ENCODE results near the gene UTP4.

UTP4 gene

GRCh38 chr16:69179328-69180010, 47.0 kb downstream of the UTP4 start:
- H3K4me1 ChIP-seq (ENCODE audit: insufficient read depth, low read length), result no peaks in the 10 kb centered on the region
- no peaks in the 10 kb centered on the region for H3K79me2 ChIP-seq (ENCODE audit: insufficient read depth, low read length)
- TF ChIP-seq EZH2 (IDR thresholded peaks at IDR 0.05; ENCODE audit: borderline replicate concordance, low read depth, low read length, severe bottlenecking), result no peak
- TF ChIP-seq CTCF (IDR thresholded peaks at IDR 0.05; ENCODE audit: borderline replicate concordance, extremely low read depth, low read length, poor library complexity, severe bottlenecking), result no peak
- H3K4me2 ChIP-seq (ENCODE audit: insufficient read depth, low read length), result no peak overlapping the region
- H4K20me1 ChIP-seq (ENCODE audit: insufficient read depth, low read length), result no peaks in the 10 kb centered on the region
- no peaks in the 10 kb centered on the region for H3K27me3 ChIP-seq (ENCODE audit: insufficient read depth, low read length, poor library complexity)
- DNase-seq, result no peak
- H3K9ac ChIP-seq (ENCODE audit: low read depth, low read length), result no peak overlapping the region
- no peak for ATAC-seq (ENCODE audit: insufficient read depth, low read depth)
- H2AFZ ChIP-seq (ENCODE audit: low read depth, low read length), result no peak overlapping the region
- no peaks in the 10 kb centered on the region for H3K9me3 ChIP-seq (ENCODE audit: insufficient read depth, low read length, severe bottlenecking)
- H3K27ac ChIP-seq (ENCODE audit: low read length), result no peak overlapping the region
- H3K4me3 ChIP-seq (ENCODE audit: low read depth in 1 of 2, low read length in 2 of 2), result no peak overlapping the region
- no peaks in the 10 kb centered on the region for H3K36me3 ChIP-seq (ENCODE audit: insufficient read depth, low read length)

- DNase-seq, result no peak
- Histone ChIP-seq H3K27ac (ENCODE audit: low read length) (no peak overlapping the region), H4K20me1 (ENCODE audit: insufficient read depth, low read length) (no peaks in the 10 kb centered on the region), H3K9me3 (ENCODE audit: insufficient read depth, low read length, severe bottlenecking) (no peaks in the 10 kb centered on the region), H3K4me1 (ENCODE audit: insufficient read depth, low read length) (no peaks in the 10 kb centered on the region), H2AFZ (ENCODE audit: low read depth, low read length) (no peak overlapping the region), H3K79me2 (ENCODE audit: insufficient read depth, low read length) (no peaks in the 10 kb centered on the region), H3K4me3 (ENCODE audit: low read depth in 1 of 2, low read length in 2 of 2) (no peak overlapping the region), H3K36me3 (ENCODE audit: insufficient read depth, low read length) (no peaks in the 10 kb centered on the region), H3K9ac (ENCODE audit: low read depth, low read length) (no peak overlapping the region), H3K27me3 (ENCODE audit: insufficient read depth, low read length, poor library complexity) (no peaks in the 10 kb centered on the region), H3K4me2 (ENCODE audit: insufficient read depth, low read length) (no peak overlapping the region)
- TF ChIP-seq EZH2 (IDR thresholded peaks at IDR 0.05; ENCODE audit: borderline replicate concordance, low read depth, low read length, severe bottlenecking) (no peak), CTCF (IDR thresholded peaks at IDR 0.05; ENCODE audit: borderline replicate concordance, extremely low read depth, low read length, poor library complexity, severe bottlenecking) (no peak)
- ATAC-seq (ENCODE audit: insufficient read depth, low read depth), result no peak
These were observed 47.5 kb downstream of the UTP4 start for GRCh38 chr16:69180011-69180338.

GRCh38 chr16:69182730-69183416, 50.4 kb downstream of the UTP4 start:
- Histone ChIP-seq H2AFZ (ENCODE audit: low read depth, low read length) (no peak overlapping the region), H3K36me3 (ENCODE audit: insufficient read depth, low read length) (no peaks in the 10 kb centered on the region), H3K27ac (ENCODE audit: low read length) (no peak overlapping the region), H3K4me3 (ENCODE audit: low read depth in 1 of 2, low read length in 2 of 2) (no peak overlapping the region), H3K79me2 (ENCODE audit: insufficient read depth, low read length) (peaks cover 2% of the 10 kb centered on the region), H3K27me3 (ENCODE audit: insufficient read depth, low read length, poor library complexity) (no peaks in the 10 kb centered on the region), H4K20me1 (ENCODE audit: insufficient read depth, low read length) (no peaks in the 10 kb centered on the region), H3K4me2 (ENCODE audit: insufficient read depth, low read length) (no peak overlapping the region), H3K9ac (ENCODE audit: low read depth, low read length) (no peak overlapping the region), H3K4me1 (ENCODE audit: insufficient read depth, low read length) (peaks cover 9% of the 10 kb centered on the region), H3K9me3 (ENCODE audit: insufficient read depth, low read length, severe bottlenecking) (no peaks in the 10 kb centered on the region)
- DNase-seq, result no peak
- no peak for ATAC-seq (ENCODE audit: insufficient read depth, low read depth)
- TF ChIP-seq CTCF (IDR thresholded peaks at IDR 0.05; ENCODE audit: borderline replicate concordance, extremely low read depth, low read length, poor library complexity, severe bottlenecking) (no peak), EZH2 (IDR thresholded peaks at IDR 0.05; ENCODE audit: borderline replicate concordance, low read depth, low read length, severe bottlenecking) (no peak)

All from DND-41 (cell line).